ENCODE results near the gene UHRF1.
A peak's percentile ranks its signal among the peaks of the same experiment; 100 is the strongest.
"Not testable (repeated sequence)": the region's sequence is repeated elsewhere in the genome, so short reads cannot be mapped to it uniquely, and the experiment has no call there.

UHRF1 gene

DNA sequence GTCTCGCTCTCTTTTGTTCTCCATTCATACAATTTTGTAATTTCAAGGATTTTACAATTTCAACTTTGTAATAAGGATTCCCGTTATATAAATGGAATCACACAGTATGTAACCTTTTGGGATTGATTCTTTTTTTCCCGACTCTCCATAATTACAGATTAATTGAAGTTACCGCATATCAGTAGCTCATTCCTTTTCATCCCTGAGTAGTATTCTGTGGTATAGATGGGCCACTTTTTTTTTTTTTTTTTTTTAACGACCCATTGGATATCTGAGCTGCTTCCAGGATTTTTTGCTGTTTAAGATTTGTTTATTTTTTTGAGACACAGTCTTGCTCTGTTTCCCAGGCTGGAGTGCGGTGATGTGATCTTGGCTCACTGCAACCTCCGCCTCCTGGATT lies 27.8 kb downstream of the UHRF1 start:
- DNase-seq (ENCODE audit: low read depth), result no peak

GRCh38 chr19:4938461-4938860 lies 29.2 kb downstream of the UHRF1 start:
- not testable (repeated sequence) for DNase-seq (ENCODE audit: low read depth)

GRCh38 chr19:4939466-4939865 lies 30.2 kb downstream of the UHRF1 start:
- DNase-seq (ENCODE audit: low read depth), result no peak

GRCh38 chr19:4941638-4942169 lies 32.4 kb downstream of the UHRF1 start:
- DNase-seq (ENCODE audit: low read depth), result not testable (repeated sequence)

DNA sequence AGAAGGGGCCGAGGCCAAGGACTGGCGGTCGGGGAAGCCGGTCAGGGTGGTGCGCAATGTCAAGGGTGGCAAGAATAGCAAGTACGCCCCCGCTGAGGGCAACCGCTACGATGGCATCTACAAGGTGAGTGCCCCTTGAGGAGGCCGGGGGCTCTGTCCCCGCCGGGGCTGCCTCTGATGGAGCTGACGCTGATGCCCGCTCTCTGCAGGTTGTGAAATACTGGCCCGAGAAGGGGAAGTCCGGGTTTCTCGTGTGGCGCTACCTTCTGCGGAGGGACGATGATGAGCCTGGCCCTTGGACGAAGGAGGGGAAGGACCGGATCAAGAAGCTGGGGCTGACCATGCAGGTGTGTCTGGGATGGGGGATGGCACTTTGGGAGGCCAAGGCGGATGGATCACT lies 41.3 kb downstream of the UHRF1 start:
- DNase-seq (ENCODE audit: low read depth), result not testable (repeated sequence)

GRCh38 chr19:4951656-4952055 lies 42.4 kb downstream of the UHRF1 start:
- DNase-seq (ENCODE audit: low read depth), result no peak

- no peak for DNase-seq (ENCODE audit: low read depth)
Observed at GRCh38 chr19:4952945-4953344, 43.6 kb downstream of the UHRF1 start.

DNA sequence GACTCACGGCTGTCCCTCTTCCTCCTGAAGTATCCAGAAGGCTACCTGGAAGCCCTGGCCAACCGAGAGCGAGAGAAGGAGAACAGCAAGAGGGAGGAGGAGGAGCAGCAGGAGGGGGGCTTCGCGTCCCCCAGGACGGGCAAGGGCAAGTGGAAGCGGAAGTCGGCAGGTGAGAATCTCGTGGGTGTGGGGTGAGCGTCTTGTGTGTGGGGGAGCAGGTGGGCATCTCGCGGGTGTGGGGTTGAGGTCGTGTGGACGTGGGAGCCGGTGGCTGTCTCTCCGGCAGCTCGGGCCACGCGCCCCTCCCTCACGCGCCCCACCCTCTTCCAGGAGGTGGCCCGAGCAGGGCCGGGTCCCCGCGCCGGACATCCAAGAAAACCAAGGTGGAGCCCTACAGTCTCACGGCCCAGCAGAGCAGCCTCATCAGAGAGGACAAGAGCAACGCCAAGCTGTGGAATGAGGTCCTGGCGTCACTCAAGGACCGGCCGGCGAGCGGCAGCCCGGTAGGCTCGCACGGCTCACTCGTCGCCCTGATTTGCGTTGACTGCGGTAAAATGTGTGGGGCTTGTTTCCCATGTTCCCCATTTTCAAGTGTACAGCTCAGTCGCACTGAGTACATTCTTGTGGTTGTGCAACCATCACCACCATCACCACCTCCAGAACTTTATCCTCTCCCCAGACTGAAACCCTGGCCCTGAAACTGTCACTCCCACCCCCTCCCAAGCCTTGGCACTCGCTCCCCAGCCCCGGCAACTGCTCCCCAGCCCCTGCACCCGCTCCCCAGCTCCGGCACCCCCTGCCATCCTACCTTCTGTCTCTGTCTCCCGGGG lies 45.2 kb downstream of the UHRF1 start:
- not testable (repeated sequence) for DNase-seq (ENCODE audit: low read depth)

GRCh38 chr19:4955274-4955673 lies 46.0 kb downstream of the UHRF1 start:
- no peak for DNase-seq (ENCODE audit: low read depth)

DNA sequence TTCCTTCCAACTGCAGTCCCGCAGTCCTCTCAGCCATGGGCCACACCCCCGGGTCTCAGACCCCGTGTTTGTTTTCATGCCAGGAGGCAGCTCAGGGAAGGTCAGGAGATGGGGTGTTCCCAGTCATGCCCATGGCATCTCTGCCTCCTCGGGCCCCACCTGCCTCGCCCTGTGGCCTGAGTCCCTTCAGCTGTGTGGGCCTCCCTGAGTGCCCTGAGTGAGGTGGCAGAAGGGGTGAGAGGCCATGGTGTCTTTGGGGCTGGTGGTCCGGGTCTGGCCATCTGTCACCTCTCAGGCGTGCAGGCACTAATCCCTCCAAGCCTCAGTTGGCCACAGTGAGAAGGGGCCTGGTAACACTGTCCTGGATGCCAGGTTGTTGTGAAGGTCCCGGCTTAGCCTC lies 48.7 kb downstream of the UHRF1 start:
- DNase-seq (ENCODE audit: low read depth), result no peak

DNA sequence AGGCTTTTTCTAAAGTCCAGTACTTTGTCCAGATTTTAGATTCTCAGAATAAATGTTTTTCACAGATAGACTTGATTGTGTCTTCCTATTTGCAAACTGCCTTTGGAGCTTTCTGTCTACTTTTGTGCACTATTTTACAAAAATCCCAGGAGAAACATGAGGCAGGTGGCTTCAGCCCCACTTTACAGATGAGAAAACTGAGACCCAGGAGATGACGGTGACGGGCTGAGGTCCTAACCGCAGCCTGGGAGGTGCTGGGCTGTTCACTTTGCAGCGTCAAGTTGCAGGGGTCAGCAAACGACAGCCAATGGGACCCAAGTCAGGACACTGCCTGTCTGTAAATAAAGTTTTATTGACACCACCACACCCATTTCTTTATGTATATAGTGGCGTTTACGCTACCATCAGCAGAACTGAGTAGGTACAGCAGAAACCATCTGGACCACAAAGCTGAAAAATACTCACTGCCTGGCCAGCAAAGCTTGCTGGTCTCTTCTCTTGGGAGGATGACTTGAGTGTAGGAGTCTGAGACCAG lies 52.9 kb downstream of the UHRF1 start:
- no peak for DNase-seq (ENCODE audit: low read depth)

DNA sequence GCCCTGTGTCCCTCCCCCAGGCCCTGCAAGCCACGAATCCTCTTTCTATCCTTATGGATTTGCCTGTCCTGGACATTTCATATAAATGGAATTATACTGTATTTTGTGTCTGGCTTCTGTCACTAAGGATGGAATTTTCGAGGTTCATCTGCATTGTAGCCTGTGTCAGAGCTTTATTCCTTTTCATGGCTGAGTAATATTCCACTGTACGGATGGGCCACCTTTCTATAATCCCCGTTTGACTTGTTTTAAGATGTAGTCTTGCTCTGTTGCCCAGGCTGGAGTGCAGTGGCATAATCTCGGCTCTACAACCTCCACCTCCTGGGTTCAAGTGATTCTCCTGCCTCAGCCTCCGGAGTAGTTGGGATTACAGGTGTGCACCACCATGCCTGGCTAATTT lies 55.8 kb downstream of the UHRF1 start:
- no peak for DNase-seq (ENCODE audit: low read depth)

DNA sequence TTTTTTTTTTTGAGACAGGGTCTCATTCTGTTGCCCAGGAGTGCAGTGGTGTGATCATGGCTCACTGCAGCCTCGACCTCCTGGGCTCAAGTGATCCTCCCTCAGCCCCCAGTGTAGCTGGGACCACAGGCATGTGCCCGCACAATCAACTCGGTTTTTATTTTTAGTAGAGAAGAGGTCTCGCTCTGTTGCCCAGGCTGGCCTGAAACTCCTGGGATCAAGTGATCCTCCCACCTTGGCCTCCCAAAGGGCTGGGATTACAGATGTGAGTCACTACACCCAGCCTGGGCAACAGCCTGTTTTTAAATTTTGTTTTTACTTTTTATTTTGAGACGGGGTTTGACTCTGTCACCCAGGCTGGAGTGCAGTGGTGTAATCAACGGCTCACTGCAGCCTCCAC lies 57.3 kb downstream of the UHRF1 start:
- no peak for DNase-seq (ENCODE audit: low read depth)

DNA sequence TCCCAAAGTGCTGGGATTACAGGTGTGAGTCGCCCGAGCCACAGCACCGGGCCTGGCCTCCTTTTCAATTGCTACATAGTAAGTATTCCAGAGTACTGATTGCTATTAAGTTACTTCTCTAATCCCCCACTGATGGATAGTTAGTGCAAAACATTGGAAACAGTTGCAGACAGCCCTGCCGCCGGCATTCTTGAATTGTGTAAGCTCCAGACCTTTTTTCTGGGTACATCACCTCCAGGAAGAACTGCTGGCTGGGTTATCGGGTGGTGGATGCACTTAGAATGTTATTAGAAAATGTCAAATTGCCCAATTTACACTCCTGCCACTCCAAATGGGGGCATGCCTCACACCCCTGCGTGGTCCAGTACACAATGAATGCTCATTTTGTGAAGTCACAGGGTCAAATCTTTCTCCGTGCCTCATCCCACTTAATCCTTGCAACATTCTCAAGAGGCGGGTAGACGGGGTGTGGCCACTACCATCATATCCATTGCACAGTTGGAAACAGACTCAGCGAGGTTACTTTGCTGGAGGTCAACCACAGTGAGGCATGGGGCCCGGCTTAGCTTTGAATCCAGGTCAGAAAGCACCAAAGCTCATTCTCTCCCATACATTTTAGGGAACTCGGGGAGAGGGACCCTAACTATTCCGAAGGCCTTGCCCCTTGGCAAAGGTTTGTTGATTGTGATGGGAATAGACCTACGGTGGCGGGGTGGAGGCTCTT lies 58.6 kb downstream of the UHRF1 start:
- no peak for DNase-seq (ENCODE audit: low read depth)

DNA sequence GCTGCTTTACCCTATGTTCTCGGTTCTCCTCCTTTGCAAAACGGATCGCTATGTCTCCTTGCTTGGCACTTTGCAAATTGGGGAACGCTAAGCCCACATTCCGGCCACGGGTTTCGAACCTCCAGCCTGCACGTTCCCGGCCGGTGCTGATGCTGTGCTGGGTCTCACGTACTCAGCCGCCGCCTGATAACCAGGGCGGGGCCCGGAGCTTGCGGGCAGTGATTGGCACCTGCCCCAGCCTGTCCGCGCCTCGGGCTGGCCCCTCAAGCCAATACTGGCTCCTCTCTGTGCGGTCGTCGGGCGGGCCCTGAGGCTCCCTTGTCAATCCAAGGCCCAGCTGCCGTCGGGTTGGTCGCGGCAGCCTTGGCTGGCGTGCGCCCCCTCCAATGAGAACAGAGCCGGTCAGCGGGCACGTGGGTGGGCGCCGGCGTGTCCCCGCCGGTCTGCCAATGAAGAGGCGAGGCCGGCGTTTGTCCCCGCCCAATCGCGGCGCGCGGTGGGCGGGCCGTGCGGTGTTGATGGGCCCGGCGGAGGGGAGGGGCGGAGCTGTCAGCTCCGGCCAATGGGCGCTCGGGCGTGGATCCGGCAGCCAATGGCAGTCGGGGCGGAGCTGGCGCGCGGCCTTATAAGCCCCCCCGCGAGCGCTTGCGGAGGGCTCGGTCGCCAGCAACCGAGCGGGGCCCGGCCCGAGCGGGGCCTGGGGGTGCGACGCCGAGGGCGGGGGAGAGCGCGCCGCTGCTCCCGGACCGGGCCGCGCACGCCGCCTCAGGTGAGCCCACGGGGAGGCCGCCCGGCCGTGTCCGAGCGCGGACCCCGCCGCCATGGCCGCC lies 59.4 kb downstream of the UHRF1 start, which contains the start of gene KDM4B:
Gene KDM4B, plus strand, starts transcription at position 652 of the 830 bp plus-strand sequence. CDS start 63,778 bp downstream, outside the sequence.
- DNase-seq (ENCODE audit: low read depth), result peak; percentile 93

DNA sequence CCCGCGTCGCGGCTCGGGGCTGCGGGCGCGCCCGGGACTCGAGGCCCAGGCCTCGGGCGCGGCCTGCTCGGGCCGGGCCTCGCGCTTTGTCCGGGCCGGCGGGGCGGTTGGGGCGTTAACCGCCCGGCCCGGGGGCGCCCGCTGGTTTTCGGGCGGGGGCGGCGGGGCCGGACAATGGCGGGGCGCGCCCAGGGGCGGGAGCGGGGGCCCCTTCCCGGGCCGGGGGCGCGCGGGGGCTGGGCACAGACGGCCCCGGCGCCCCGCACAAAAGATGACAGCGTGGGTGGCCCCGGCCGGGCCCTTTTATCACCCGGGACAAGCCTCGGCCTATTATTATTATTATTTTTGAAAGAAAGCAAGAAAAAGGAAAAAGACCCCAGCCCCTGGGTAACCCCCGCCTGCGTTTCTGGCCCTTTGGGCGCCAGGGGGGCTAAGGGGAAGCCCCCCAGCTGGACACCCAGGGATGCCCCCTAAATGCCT lies 60.0 kb downstream of the UHRF1 start:
- DNase-seq (ENCODE audit: low read depth), result no peak

GRCh38 chr19:4969772-4970531 lies 60.7 kb downstream of the UHRF1 start:
- DNase-seq (ENCODE audit: low read depth), result no peak

GRCh38 chr19:4970558-4971423 lies 61.5 kb downstream of the UHRF1 start:
- no peak for DNase-seq (ENCODE audit: low read depth)

GRCh38 chr19:4971424-4971793 lies 62.1 kb downstream of the UHRF1 start:
- DNase-seq (ENCODE audit: low read depth), result no peak
